Activated naive CD8-positive, alpha-beta T cell treated with anti-CD3 and anti-CD28 coated beads, Interleukin-2, amount 50 U/mL, for 24 hours (primary cell): ENCODE measurements around the gene LCA5L.
"Not testable (repeated sequence)": the region's sequence is repeated elsewhere in the genome, so short reads cannot be mapped to it uniquely, and the experiment has no call there.

ENCODE experiments used
- ATAC-seq: fragments of 150-1000 bp; cut with Tn5 transposase; one replicate; pipeline ENCODE4 v1.10.0; 2021
- DNase-seq: peaks from one replicate; pipeline ENCODE4 v3.0.0; 2021
- H3K27ac Mint-ChIP-seq: one replicate; pipeline ENCODE4 v1.8.0; 2021; ENCODE audit warnings: mild to moderate bottlenecking, mixed read lengths
- H3K27me3 Mint-ChIP-seq: one replicate; pipeline ENCODE4 v1.8.0; 2021; ENCODE audit warnings: mixed read lengths
- H3K36me3 Mint-ChIP-seq: one replicate; pipeline ENCODE4 v1.8.0; 2021; ENCODE audit warnings: low read depth, mixed read lengths
- H3K4me1 Mint-ChIP-seq: one replicate; pipeline ENCODE4 v1.8.0; 2021; ENCODE audit warnings: mixed read lengths
- H3K4me3 Mint-ChIP-seq: one replicate; pipeline ENCODE4 v1.8.0; 2021; ENCODE audit warnings: mild to moderate bottlenecking, moderate library complexity, mixed read lengths
- H3K9me3 Mint-ChIP-seq: one replicate; pipeline ENCODE4 v1.8.0; 2021; ENCODE audit warnings: mixed read lengths

The LCA5L gene

GRCh38 chr21:39386194-39386593 is 59.4 kb downstream of the LCA5L start:
- Mint-ChIP-seq H3K27me3 (no peaks in the 10 kb centered on the region), H3K9me3 (no peaks in the 10 kb centered on the region), H3K4me1 (peaks cover 47% of the 10 kb centered on the region), H3K4me3 (peak overlapping the region; percentile 69), H3K27ac (peak overlapping the region; percentile 59), H3K36me3 (peaks cover 6% of the 10 kb centered on the region)
- DNase-seq (no peak), ATAC-seq (no peak)

- peak overlapping the region; percentile 69 for H3K4me3 Mint-ChIP-seq
- no peaks in the 10 kb centered on the region for H3K9me3 Mint-ChIP-seq
- peaks cover 51% of the 10 kb centered on the region for H3K4me1 Mint-ChIP-seq
- H3K36me3 Mint-ChIP-seq: peaks cover 5% of the 10 kb centered on the region
- H3K27me3 Mint-ChIP-seq: no peaks in the 10 kb centered on the region
- ATAC-seq (peak; percentile 66), DNase-seq (peak; percentile 76)
- peak overlapping the region; percentile 59 for H3K27ac Mint-ChIP-seq
Measured at GRCh38 chr21:39385299-39386145, 60.1 kb downstream of the LCA5L start.

GRCh38 chr21:39384674-39385298 is 60.8 kb downstream of the LCA5L start:
- Mint-ChIP-seq H3K4me3 (peak overlapping the region; percentile 20), H3K4me1 (peaks cover 54% of the 10 kb centered on the region), H3K27ac (peak overlapping the region; percentile 12), H3K9me3 (no peaks in the 10 kb centered on the region), H3K36me3 (peaks cover 5% of the 10 kb centered on the region), H3K27me3 (no peaks in the 10 kb centered on the region)
- DNase-seq (no peak), ATAC-seq (no peak)

- not testable (repeated sequence) for H3K27ac Mint-ChIP-seq, DNase-seq, ATAC-seq, H3K36me3 Mint-ChIP-seq, H3K27me3 Mint-ChIP-seq, H3K9me3 Mint-ChIP-seq
- Mint-ChIP-seq H3K4me1 (peaks cover 38% of the 10 kb centered on the region), H3K4me3 (peak overlapping the region; percentile 3)
Measured at GRCh38 chr21:39382096-39382495, 63.5 kb downstream of the LCA5L start.

GRCh38 chr21:39381009-39381408 is 64.6 kb downstream of the LCA5L start:
- Mint-ChIP-seq H3K4me1 (peaks cover 28% of the 10 kb centered on the region), H3K27ac (peak overlapping the region; percentile 76), H3K27me3 (peaks cover 4% of the 10 kb centered on the region), H3K9me3 (no peaks in the 10 kb centered on the region), H3K36me3 (peaks cover 2% of the 10 kb centered on the region), H3K4me3 (peak overlapping the region; percentile 94)
- ATAC-seq (no peak), DNase-seq (no peak)

- ATAC-seq (peak; percentile 99), DNase-seq (peak; percentile 93)
- H3K27me3 Mint-ChIP-seq: peaks cover 4% of the 10 kb centered on the region
- no peaks in the 10 kb centered on the region for H3K9me3 Mint-ChIP-seq
- H3K36me3 Mint-ChIP-seq: peaks cover 2% of the 10 kb centered on the region
- peak overlapping the region; percentile 76 for H3K27ac Mint-ChIP-seq
- peaks cover 23% of the 10 kb centered on the region for H3K4me1 Mint-ChIP-seq
- peak overlapping the region; percentile 94 for H3K4me3 Mint-ChIP-seq
Measured at GRCh38 chr21:39379986-39380891, 65.3 kb downstream of the LCA5L start.

- H3K4me3 Mint-ChIP-seq: no peak overlapping the region
- H3K27me3 Mint-ChIP-seq: peaks cover 4% of the 10 kb centered on the region
- H3K36me3 Mint-ChIP-seq: peaks cover 2% of the 10 kb centered on the region
- no peaks in the 10 kb centered on the region for H3K9me3 Mint-ChIP-seq
- peaks cover 15% of the 10 kb centered on the region for H3K4me1 Mint-ChIP-seq
- no peak for ATAC-seq
- no peak overlapping the region for H3K27ac Mint-ChIP-seq
- DNase-seq: no peak
Measured at GRCh38 chr21:39377444-39378050, 68.0 kb downstream of the LCA5L start.

GRCh38 chr21:39375446-39375845 is 70.1 kb downstream of the LCA5L start:
- no peaks in the 10 kb centered on the region for H3K36me3 Mint-ChIP-seq
- peaks cover 5% of the 10 kb centered on the region for H3K27me3 Mint-ChIP-seq
- H3K27ac Mint-ChIP-seq: no peak overlapping the region
- peaks cover 2% of the 10 kb centered on the region for H3K4me1 Mint-ChIP-seq
- no peak for DNase-seq
- H3K9me3 Mint-ChIP-seq: no peaks in the 10 kb centered on the region
- ATAC-seq: no peak
- no peak overlapping the region for H3K4me3 Mint-ChIP-seq

GRCh38 chr21:39374046-39374445 is 71.5 kb downstream of the LCA5L start:
- Mint-ChIP-seq H3K27me3 (peaks cover 8% of the 10 kb centered on the region), H3K4me1 (no peaks in the 10 kb centered on the region), H3K36me3 (no peaks in the 10 kb centered on the region), H3K27ac (no peak overlapping the region), H3K4me3 (no peak overlapping the region), H3K9me3 (no peaks in the 10 kb centered on the region)
- ATAC-seq (no peak), DNase-seq (no peak)

GRCh38 chr21:39373634-39374033 is 71.9 kb downstream of the LCA5L start:
- peaks cover 8% of the 10 kb centered on the region for H3K27me3 Mint-ChIP-seq
- H3K4me3 Mint-ChIP-seq: no peak overlapping the region
- H3K36me3 Mint-ChIP-seq: no peaks in the 10 kb centered on the region
- H3K9me3 Mint-ChIP-seq: no peaks in the 10 kb centered on the region
- no peak for DNase-seq
- ATAC-seq: no peak
- no peaks in the 10 kb centered on the region for H3K4me1 Mint-ChIP-seq
- H3K27ac Mint-ChIP-seq: no peak overlapping the region

- H3K4me3 Mint-ChIP-seq, H3K27me3 Mint-ChIP-seq, H3K4me1 Mint-ChIP-seq, DNase-seq, ATAC-seq, H3K9me3 Mint-ChIP-seq, H3K36me3 Mint-ChIP-seq, H3K27ac Mint-ChIP-seq: not testable (repeated sequence)
Measured at GRCh38 chr21:39369896-39370288, 75.7 kb downstream of the LCA5L start.

- H3K4me1 Mint-ChIP-seq: no peaks in the 10 kb centered on the region
Measured at GRCh38 chr21:39367783-39368182, 77.8 kb downstream of the LCA5L start.

GRCh38 chr21:39366563-39366962 is 79.0 kb downstream of the LCA5L start:
- no peak overlapping the region for H3K4me3 Mint-ChIP-seq
- peaks cover 8% of the 10 kb centered on the region for H3K27me3 Mint-ChIP-seq
- no peak overlapping the region for H3K27ac Mint-ChIP-seq
- H3K36me3 Mint-ChIP-seq: no peaks in the 10 kb centered on the region
- H3K4me1 Mint-ChIP-seq: no peaks in the 10 kb centered on the region
- H3K9me3 Mint-ChIP-seq: no peaks in the 10 kb centered on the region
- DNase-seq: no peak
- ATAC-seq: no peak

More at GRCh38 chr21:39367783-39368182, 77.8 kb downstream of the LCA5L start:
- no peaks in the 10 kb centered on the region for H3K36me3 Mint-ChIP-seq
- no peaks in the 10 kb centered on the region for H3K9me3 Mint-ChIP-seq
- H3K27ac Mint-ChIP-seq: no peak overlapping the region
- H3K4me3 Mint-ChIP-seq: no peak overlapping the region
- DNase-seq: no peak
- peaks cover 8% of the 10 kb centered on the region for H3K27me3 Mint-ChIP-seq
- ATAC-seq: no peak

- no peaks in the 10 kb centered on the region for H3K4me1 Mint-ChIP-seq
- H3K9me3 Mint-ChIP-seq: no peaks in the 10 kb centered on the region
- H3K27me3 Mint-ChIP-seq: peaks cover 5% of the 10 kb centered on the region
- no peak overlapping the region for H3K27ac Mint-ChIP-seq
- no peak overlapping the region for H3K4me3 Mint-ChIP-seq
- no peak for ATAC-seq
- DNase-seq: no peak
- no peaks in the 10 kb centered on the region for H3K36me3 Mint-ChIP-seq
Measured at GRCh38 chr21:39364949-39365348, 80.6 kb downstream of the LCA5L start.
